ENCODE measurements around the gene MED7. TPM values are rescaled to one million over a fixed set of nuclear protein-coding genes. Genes with fewer than 3 reads are reported as not detected.

MED7 gene
- total and polyA plus RNA-seq, 2 of the 4 experiments (the other 2 are of a cell fraction): 8.6 to 9.0 TPM

DNA sequence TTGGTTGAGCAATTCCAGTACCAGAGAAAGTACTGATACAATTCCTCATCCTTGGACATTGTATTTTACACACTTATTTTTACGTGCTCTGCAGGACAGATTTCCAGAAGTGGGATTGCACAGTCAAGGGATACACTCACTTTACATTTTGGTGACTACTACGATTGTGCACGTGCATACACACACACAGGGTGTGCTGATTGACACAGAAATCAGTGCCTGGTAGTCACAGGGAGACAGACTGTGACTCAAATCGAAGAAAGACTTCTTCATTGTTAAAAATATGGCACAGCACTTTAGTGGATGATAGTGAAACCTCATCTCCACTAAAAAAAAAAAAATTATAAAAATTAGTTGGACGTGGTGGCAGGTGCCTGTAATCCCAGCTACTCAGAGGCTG lies 21.9 kb upstream of the MED7 start:
- Histone ChIP-seq H3K18ac (ENCODE audit: low read depth, low read length) (no peak overlapping the region), H3K27me3 (ENCODE audit: control insufficient read depth, insufficient read depth, low read length) (peaks cover 8% of the 10 kb centered on the region), H3K27ac (ENCODE audit: insufficient read depth, low read length) (no peak overlapping the region), H3K4ac (ENCODE audit: low read depth, low read length) (no peak overlapping the region), H4K20me1 (ENCODE audit: insufficient read depth, low read length) (no peaks in the 10 kb centered on the region), H2AK9ac (replicated peaks; ENCODE audit: low read depth, low read length, poor library complexity) (no peak overlapping the region), H3K9me3 (ENCODE audit: control insufficient read depth, insufficient read depth, low read length) (no peaks in the 10 kb centered on the region), H3K79me1 (ENCODE audit: low read depth in 1 of 2, low read length in 2 of 2) (no peaks in the 10 kb centered on the region), H3K9ac (ENCODE audit: low read depth, low read length) (no peak overlapping the region), H3K9me1 (ENCODE audit: insufficient read depth, low read length) (no peaks in the 10 kb centered on the region), H3K23ac (ENCODE audit: low read depth, low read length) (no peak overlapping the region), H3K14ac (replicated peaks; ENCODE audit: low read depth, low read length) (no peak overlapping the region), H4K91ac (ENCODE audit: insufficient read depth, low read depth, low read length) (no peak overlapping the region), H2BK15ac (ENCODE audit: low read depth, low read length) (no peak overlapping the region), H2AFZ (replicated peaks; ENCODE audit: low read length, poor library complexity) (no peak overlapping the region), H2BK120ac (ENCODE audit: low read depth, low read length) (no peak overlapping the region), H2AK5ac (ENCODE audit: low read depth, low read length) (no peak overlapping the region), H2BK5ac (ENCODE audit: low read depth, low read length, poor library complexity, severe bottlenecking) (no peak overlapping the region), H4K8ac (ENCODE audit: low read depth in 2 of 2, low read length in 2 of 2) (no peak overlapping the region), H3K4me2 (ENCODE audit: low read depth, low read length) (no peak overlapping the region), H3K36me3 (ENCODE audit: control insufficient read depth, insufficient read depth, low read length) (no peaks in the 10 kb centered on the region), H3K56ac (ENCODE audit: extremely low read depth, insufficient read depth, low read length) (no peak overlapping the region), H2BK20ac (ENCODE audit: low read depth, low read length) (no peak overlapping the region), H3K4me3 (ENCODE audit: insufficient read depth, low read depth, low read length) (no peak overlapping the region), H3K4me1 (ENCODE audit: control insufficient read depth, insufficient read depth, low read length) (no peaks in the 10 kb centered on the region), H4K5ac (ENCODE audit: low read depth, low read length) (no peak overlapping the region)
- in situ Hi-C loops (cut with MboI; ENCODE audit: low sequenced_read_pairs): no loop called here
- intact Hi-C loops (cut with micrococcal nuclease): no loop called here
- WGBS, 2 experiments (ENCODE audit: extremely low coverage in 2 of 2, insufficient read length in 1 of 2): no CpG with 5 or more reads among the region's 5 CpGs
- TF ChIP-seq USF2 (IDR thresholded peaks at IDR 0.05; ENCODE audit: low read depth, low read length) (no peak), FOS (IDR thresholded peaks at IDR 0.05; ENCODE audit: low read depth, low read length) (no peak), MAFK (IDR thresholded peaks at IDR 0.05; ENCODE audit: low read depth, low read length) (no peak), RFX5 (IDR thresholded peaks at IDR 0.05; ENCODE audit: low read depth, low read length) (no peak), CEBPB (IDR thresholded peaks at IDR 0.05; ENCODE audit: low read depth, low read length) (no peak), CTCF (conservative IDR thresholded peaks at IDR 0.05; ENCODE audit: low read depth, low read length) (no peak), ELK1 (IDR thresholded peaks at IDR 0.05; ENCODE audit: borderline replicate concordance, low read depth, low read length) (no peak), CHD1 (IDR thresholded peaks at IDR 0.05; ENCODE audit: low read depth, low read length) (no peak), SMC3 (IDR thresholded peaks at IDR 0.05; ENCODE audit: low read depth, low read length) (no peak)
- ATAC-seq (ENCODE audit: low read depth): no peak
- ChIA-PET POLR2A (ENCODE audit: unreplicated experiment) (no interaction called here), CTCF (interaction anchor here (0.6 to 0.7 kb wide), 2 partner anchors 1098 to 1686 kb away, joined by 3 read pairs; no protein-coding TSS in a partner anchor)
- BruUV-seq (replicated peaks): no TSS peak
- dilution Hi-C loops (cut with HindIII; ENCODE audit: low sequenced_read_pairs, unreplicated experiment): no loop called here
- DNase-seq: no peak

All from IMR-90 (cell line).